ENCODE results near the gene TMEM128.
"Not testable (repeated sequence)": the region's sequence is repeated elsewhere in the genome, so short reads cannot be mapped to it uniquely, and the experiment has no call there.

Gene TMEM128

DNA sequence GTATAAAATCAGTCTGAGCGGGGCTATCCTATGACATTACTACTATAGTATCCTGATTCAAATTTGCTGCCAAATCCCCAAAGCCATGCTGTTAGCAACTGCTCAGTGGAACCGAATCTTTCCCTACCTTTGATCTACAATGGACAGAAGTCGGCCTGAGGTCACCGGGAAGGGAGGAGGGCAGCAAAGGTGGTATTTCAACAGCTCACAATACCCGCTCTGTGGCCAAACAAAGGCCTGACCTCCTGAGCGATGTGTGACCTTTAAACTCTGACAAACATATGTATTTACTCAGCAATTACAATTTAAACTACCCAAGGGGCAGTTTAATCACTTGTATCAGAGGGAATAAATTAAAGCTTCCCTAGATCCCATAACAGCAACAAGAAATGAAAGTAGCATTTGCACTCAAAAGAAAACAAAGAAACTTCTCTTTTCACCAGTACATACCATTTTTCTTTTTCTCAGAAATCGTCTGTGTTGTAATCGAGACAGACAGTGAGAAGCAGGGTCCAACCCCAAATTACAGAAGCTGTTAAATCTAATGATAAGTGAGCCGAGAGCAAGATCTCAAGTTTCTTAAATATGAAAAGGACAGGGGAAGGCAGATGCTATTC is 11.6 kb upstream of the TMEM128 start:
- no peak for DNase-seq (ENCODE audit: low read depth in 2 of 2)
- H3K4me3 ChIP-seq (replicated peaks in 1 of 2; ENCODE audit: low read depth in 2 of 2, low read length in 2 of 2), result no peak overlapping the region
- TF ChIP-seq CTCF (IDR thresholded peaks at IDR 0.05; ENCODE audit: low read depth, low read length), result no peak

DNA sequence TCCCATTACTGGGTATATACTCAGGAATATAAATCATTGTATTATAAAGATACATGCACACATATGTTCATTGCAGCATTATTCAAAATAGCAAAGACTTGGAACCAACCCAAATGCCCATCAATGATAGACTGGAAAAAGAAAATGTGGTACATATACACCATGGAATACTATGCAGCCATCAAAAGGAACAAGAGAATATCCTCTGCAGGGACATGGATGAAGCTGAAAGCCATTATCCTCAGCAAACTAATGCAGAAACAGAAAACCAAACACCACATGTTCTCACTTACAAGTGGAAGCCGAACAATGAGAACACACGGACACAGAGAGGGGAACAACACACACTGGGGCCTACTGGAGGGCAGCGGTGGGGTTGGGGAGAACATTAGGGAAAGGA is 9.7 kb upstream of the TMEM128 start:
- DNase-seq (ENCODE audit: low read depth in 2 of 2); H3K4me3 ChIP-seq (replicated peaks in 1 of 2; ENCODE audit: low read depth in 2 of 2, low read length in 2 of 2): not testable (repeated sequence)

DNA sequence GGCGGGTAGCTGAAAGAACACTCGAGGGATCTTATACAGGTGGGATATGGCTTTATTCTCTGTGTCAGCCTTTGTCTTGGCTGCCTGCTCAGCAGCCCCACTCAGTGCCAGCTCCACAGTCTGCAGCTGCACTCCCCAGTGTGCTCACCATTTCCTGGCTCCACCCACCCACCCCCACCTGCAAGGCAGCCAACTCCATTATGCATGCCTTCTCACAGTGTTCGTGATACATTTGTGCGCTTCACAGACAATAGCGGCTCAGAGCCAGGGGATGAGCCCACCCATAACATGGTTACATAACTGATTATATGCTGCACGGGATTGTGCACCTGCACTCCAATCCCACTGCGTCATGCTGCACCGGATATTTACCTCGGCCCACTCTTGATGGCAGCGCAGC is 8.8 kb upstream of the TMEM128 start:
- DNase-seq (ENCODE audit: low read depth in 2 of 2), result peak in 1 of 2 donors; percentile 27
- TF ChIP-seq CTCF (IDR thresholded peaks at IDR 0.05; ENCODE audit: low read depth, low read length), result no peak

DNA sequence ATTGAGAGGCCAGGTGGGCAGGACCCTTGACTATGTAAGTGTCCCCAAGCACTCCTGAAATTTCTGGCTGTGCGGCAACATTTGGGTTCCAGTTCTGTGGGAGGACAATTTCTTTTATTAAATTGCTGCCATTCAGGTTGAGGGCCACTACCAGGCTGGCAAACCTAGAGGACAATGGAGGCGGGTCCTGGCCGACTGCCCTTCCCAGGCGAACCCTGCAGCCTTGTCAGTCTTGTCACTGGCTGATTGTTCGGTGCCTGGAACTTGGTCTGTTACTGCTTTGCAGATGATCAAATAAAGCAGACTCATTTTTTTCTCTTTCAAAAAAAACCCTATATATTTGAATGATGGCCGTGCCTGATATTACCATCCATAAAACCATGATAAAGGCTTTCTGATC is 6.6 kb upstream of the TMEM128 start:
- DNase-seq (ENCODE audit: low read depth in 2 of 2), result no peak
- no peak overlapping the region for H3K4me3 ChIP-seq (replicated peaks in 1 of 2; ENCODE audit: low read depth in 2 of 2, low read length in 2 of 2)
- TF ChIP-seq CTCF (IDR thresholded peaks at IDR 0.05; ENCODE audit: low read depth, low read length), result no peak

More for the DNA sequence above, 8.8 kb upstream of the TMEM128 start:
- H3K4me3 ChIP-seq (replicated peaks in 1 of 2; ENCODE audit: low read depth in 2 of 2, low read length in 2 of 2), result no peak overlapping the region

DNA sequence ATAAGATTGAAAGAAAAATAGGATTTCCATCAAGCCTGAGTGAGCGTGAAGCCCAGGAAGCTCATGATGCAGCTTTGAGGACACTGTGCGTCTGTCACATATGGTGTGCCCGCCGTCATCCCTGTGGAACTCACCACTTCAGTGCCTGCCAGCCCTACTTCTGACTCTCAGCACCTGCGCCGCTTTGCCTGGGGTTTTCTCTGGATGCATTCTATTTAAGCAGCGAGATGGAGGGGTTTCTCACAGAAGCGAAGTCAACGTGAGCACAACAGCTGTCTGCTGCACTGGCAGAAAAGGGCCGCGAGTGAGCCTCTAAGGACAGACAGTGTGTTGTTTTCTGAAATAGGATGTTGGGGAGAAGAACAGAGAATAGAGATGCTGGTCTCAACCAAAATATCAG is 6.2 kb upstream of the TMEM128 start:
- no peak overlapping the region for H3K4me3 ChIP-seq (replicated peaks in 1 of 2; ENCODE audit: low read depth in 2 of 2, low read length in 2 of 2)
- no peak for DNase-seq (ENCODE audit: low read depth in 2 of 2)
- no peak for TF ChIP-seq CTCF (IDR thresholded peaks at IDR 0.05; ENCODE audit: low read depth, low read length)

GRCh38 chr4:4249866-4250265 is 1.8 kb upstream of the TMEM128 start:
- no peak for TF ChIP-seq CTCF (IDR thresholded peaks at IDR 0.05; ENCODE audit: low read depth, low read length)
- no peak for DNase-seq (ENCODE audit: low read depth in 2 of 2)
- H3K4me3 ChIP-seq (replicated peaks in 1 of 2; ENCODE audit: low read depth in 2 of 2, low read length in 2 of 2), result no peak overlapping the region

- not testable (repeated sequence) for H3K4me3 ChIP-seq (replicated peaks in 1 of 2; ENCODE audit: low read depth in 2 of 2, low read length in 2 of 2); DNase-seq (ENCODE audit: low read depth in 2 of 2)
Observed at GRCh38 chr4:4249342-4249741, 1.3 kb upstream of the TMEM128 start.

- DNase-seq (ENCODE audit: low read depth in 2 of 2), result peak in 1 of 2 donors; percentile 31
- peak overlapping the region; percentile 68 to 91 for H3K4me3 ChIP-seq (replicated peaks in 1 of 2; ENCODE audit: low read depth in 2 of 2, low read length in 2 of 2)
- no peak for TF ChIP-seq CTCF (IDR thresholded peaks at IDR 0.05; ENCODE audit: low read depth, low read length)
Observed at GRCh38 chr4:4248885-4249203, 821 bp upstream of the TMEM128 start.

Data from cardiac fibroblast (primary cell).